Astrocyte (in vitro differentiated cells and primary cell): ENCODE measurements around the gene SH3BP2. TPM values are rescaled to one million over a fixed set of nuclear protein-coding genes. Genes with fewer than 3 reads are reported as not detected.
A peak's percentile ranks its signal among the peaks of the same experiment; 100 is the strongest.

ENCODE experiments used
- DNase-seq: peaks from one replicate; pipeline ENCODE4 v3.0.0-alpha.2; 2010; ENCODE audit warnings: low read depth
- FAIRE-seq: peaks from 2 replicates; lab custom pipeline; 2011; peaks lifted over from hg19 to GRCh38; lab: Jason Lieb, UNC
- H2AFZ ChIP-seq: 2 replicates; pipeline ENCODE4 v1.6.0; 2012; ENCODE audit warnings: low read depth, low read length, inconsistent platforms
- H3K27ac ChIP-seq: 2 replicates; pipeline ENCODE4 v1.5.1; 2011; ENCODE audit warnings: low read depth, low read length, inconsistent platforms
- H3K27me3 ChIP-seq: 2 replicates; pipeline ENCODE4 v1.6.0; 2011; ENCODE audit warnings: low read length, inconsistent platforms; ENCODE audit not compliant: insufficient read depth
- H3K36me3 ChIP-seq: 2 replicates; pipeline ENCODE4 v1.5.1; 2011; ENCODE audit warnings: low read length, inconsistent platforms; ENCODE audit not compliant: insufficient read depth
- H3K4me1 ChIP-seq: 2 replicates; pipeline ENCODE4 v1.5.1; 2011; ENCODE audit warnings: low read length, inconsistent platforms; ENCODE audit not compliant: insufficient read depth
- H3K4me2 ChIP-seq: 2 replicates; pipeline ENCODE4 v1.6.0; 2012; ENCODE audit warnings: low read length, inconsistent platforms
- H3K4me3 ChIP-seq: 2 replicates; pipeline ENCODE4 v1.5.1; 2011; ENCODE audit warnings: low read depth, mild to moderate bottlenecking, low read length, inconsistent platforms; ENCODE audit not compliant: insufficient read depth
- H3K79me2 ChIP-seq: 2 replicates; pipeline ENCODE4 v1.6.0; 2012; ENCODE audit warnings: mild to moderate bottlenecking, low read length, inconsistent platforms; ENCODE audit not compliant: insufficient read depth
- H3K9ac ChIP-seq: 2 replicates; pipeline ENCODE4 v1.6.0; 2012; ENCODE audit warnings: mild to moderate bottlenecking, low read length, inconsistent platforms
- H3K9me3 ChIP-seq: 2 replicates; pipeline ENCODE4 v1.5.1; 2012; ENCODE audit warnings: low read depth, mild to moderate bottlenecking, low read length, inconsistent platforms; ENCODE audit not compliant: insufficient read depth
- H4K20me1 ChIP-seq: 2 replicates; pipeline ENCODE4 v1.6.0; 2012; ENCODE audit warnings: low read length, inconsistent platforms; ENCODE audit not compliant: insufficient read depth
- H3K27ac Mint-ChIP-seq: one replicate; pipeline ENCODE4 v1.8.0; 2021; ENCODE audit warnings: mild to moderate bottlenecking, mixed read lengths; ENCODE audit not compliant: unreplicated experiment
- H3K27me3 Mint-ChIP-seq: one replicate; pipeline ENCODE4 v1.8.0; 2021; ENCODE audit warnings: low read depth, mixed read lengths; ENCODE audit not compliant: unreplicated experiment
- H3K36me3 Mint-ChIP-seq: one replicate; pipeline ENCODE4 v1.8.0; 2021; ENCODE audit warnings: low read depth, mixed read lengths; ENCODE audit not compliant: unreplicated experiment
- H3K4me1 Mint-ChIP-seq: one replicate; pipeline ENCODE4 v1.8.0; 2021; ENCODE audit warnings: low read depth, mixed read lengths; ENCODE audit not compliant: unreplicated experiment
- H3K4me3 Mint-ChIP-seq: one replicate; pipeline ENCODE4 v1.8.0; 2021; ENCODE audit warnings: mild to moderate bottlenecking, moderate library complexity, mixed read lengths; ENCODE audit not compliant: unreplicated experiment
- H3K9me3 Mint-ChIP-seq: one replicate; pipeline ENCODE4 v1.8.0; 2021; ENCODE audit warnings: mild to moderate bottlenecking, mixed read lengths; ENCODE audit not compliant: unreplicated experiment
- EZH2 ChIP-seq: IDR thresholded peaks from 2 replicates; pipeline ENCODE4 v1.6.1; 2012; ENCODE audit warnings: mild to moderate bottlenecking, low read length, inconsistent platforms; ENCODE audit not compliant: insufficient read depth
- total RNA-seq: library from RNA; stranded (reverse); gene quantifications from 2 replicates; pipeline ENCODE4 v1.2.1, GENCODE V29; 2021
- TF ChIP-seq, protein P1 (sequence below): IDR thresholded peaks from 2 replicates; pipeline ENCODE4 v1.5.1; 2011; ENCODE audit warnings: low read depth, mild to moderate bottlenecking, inconsistent platforms, low read length, moderate library complexity; ENCODE audit not compliant: insufficient read depth

Gene SH3BP2
- total RNA-seq, 1 donor from 2014 or later, result 33.7 TPM

DNA sequence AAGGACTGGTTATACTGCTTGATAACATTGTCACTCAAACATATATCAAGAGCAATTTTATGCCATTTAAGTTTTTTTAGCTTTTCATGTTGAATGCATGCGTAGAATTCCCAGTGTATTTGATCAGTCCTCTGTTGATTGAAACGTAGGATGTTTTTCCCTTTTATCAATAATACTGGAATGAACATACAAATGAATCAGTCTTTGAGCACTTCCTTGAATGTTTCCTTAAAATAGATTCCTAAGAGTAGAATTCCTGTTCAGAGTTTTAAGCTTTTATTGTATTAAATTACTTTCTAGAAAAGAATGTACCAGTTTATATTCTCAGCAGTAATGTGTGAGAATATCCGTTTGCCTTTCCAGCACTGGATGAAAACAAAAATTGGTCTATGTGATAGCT is 88.5 kb downstream of the SH3BP2 start:
- Mint-ChIP-seq H3K27me3 (no peaks in the 10 kb centered on the region), H3K27ac (no peak overlapping the region), H3K9me3 (no peaks in the 10 kb centered on the region), H3K36me3 (peaks cover 39% of the 10 kb centered on the region), H3K4me1 (peaks cover 11% of the 10 kb centered on the region), H3K4me3 (no peak overlapping the region)
- peak overlapping the region; percentile 16 for H3K4me2 ChIP-seq
- DNase-seq, result no peak
- TF ChIP-seq, protein P1, sequence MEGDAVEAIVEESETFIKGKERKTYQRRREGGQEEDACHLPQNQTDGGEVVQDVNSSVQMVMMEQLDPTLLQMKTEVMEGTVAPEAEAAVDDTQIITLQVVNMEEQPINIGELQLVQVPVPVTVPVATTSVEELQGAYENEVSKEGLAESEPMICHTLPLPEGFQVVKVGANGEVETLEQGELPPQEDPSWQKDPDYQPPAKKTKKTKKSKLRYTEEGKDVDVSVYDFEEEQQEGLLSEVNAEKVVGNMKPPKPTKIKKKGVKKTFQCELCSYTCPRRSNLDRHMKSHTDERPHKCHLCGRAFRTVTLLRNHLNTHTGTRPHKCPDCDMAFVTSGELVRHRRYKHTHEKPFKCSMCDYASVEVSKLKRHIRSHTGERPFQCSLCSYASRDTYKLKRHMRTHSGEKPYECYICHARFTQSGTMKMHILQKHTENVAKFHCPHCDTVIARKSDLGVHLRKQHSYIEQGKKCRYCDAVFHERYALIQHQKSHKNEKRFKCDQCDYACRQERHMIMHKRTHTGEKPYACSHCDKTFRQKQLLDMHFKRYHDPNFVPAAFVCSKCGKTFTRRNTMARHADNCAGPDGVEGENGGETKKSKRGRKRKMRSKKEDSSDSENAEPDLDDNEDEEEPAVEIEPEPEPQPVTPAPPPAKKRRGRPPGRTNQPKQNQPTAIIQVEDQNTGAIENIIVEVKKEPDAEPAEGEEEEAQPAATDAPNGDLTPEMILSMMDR, result no peak
- TF ChIP-seq EZH2, result no peak
- peaks cover 49% of the 10 kb centered on the region for H3K79me2 ChIP-seq
- no peaks in the 10 kb centered on the region for H3K27me3 ChIP-seq
- H3K36me3 ChIP-seq, result peaks cover 21% of the 10 kb centered on the region
- H3K4me3 ChIP-seq, result no peak overlapping the region
- peaks cover 42% of the 10 kb centered on the region for H4K20me1 ChIP-seq
- no peak for FAIRE-seq
- no peaks in the 10 kb centered on the region for H3K4me1 ChIP-seq
- H3K9ac ChIP-seq, result peak overlapping the region; percentile 0
- no peaks in the 10 kb centered on the region for H3K9me3 ChIP-seq
- H2AFZ ChIP-seq, result no peak overlapping the region
- H3K27ac ChIP-seq, result peak overlapping the region; percentile 18

DNA sequence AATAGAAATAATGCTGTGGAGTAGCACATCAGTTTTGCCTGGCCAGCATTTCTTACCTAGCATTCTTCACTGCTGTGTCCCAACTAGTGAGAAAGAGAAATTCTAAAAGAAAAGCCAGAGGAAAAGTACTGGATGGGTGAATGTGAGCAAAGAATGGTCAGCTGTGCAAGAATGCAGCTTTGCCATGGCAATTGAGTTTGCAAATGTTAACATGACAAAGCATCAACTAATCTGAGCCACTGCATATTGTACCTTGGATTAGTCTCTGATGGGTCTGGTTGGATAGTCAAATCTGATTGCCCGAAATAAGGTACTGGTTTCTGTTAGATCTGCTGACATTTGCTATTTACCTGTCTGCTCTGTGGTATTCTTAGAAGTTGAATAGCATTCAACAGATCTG is 89.5 kb downstream of the SH3BP2 start:
- H3K27ac ChIP-seq, result no peak overlapping the region
- TF ChIP-seq, protein P1, result no peak
- no peak for TF ChIP-seq EZH2
- H3K4me3 Mint-ChIP-seq, result no peak overlapping the region
- H3K79me2 ChIP-seq, result peaks cover 48% of the 10 kb centered on the region
- no peak for DNase-seq
- H3K4me1 ChIP-seq, result no peaks in the 10 kb centered on the region
- no peak overlapping the region for H3K4me3 ChIP-seq
- H4K20me1 ChIP-seq, result peaks cover 44% of the 10 kb centered on the region
- H3K36me3 ChIP-seq, result peaks cover 26% of the 10 kb centered on the region
- no peaks in the 10 kb centered on the region for H3K27me3 Mint-ChIP-seq
- peaks cover 11% of the 10 kb centered on the region for H3K4me1 Mint-ChIP-seq
- H3K9me3 ChIP-seq, result no peaks in the 10 kb centered on the region
- H3K36me3 Mint-ChIP-seq, result peaks cover 32% of the 10 kb centered on the region
- peak overlapping the region; percentile 75 for H3K27ac Mint-ChIP-seq
- no peaks in the 10 kb centered on the region for H3K27me3 ChIP-seq
- H3K9me3 Mint-ChIP-seq, result no peaks in the 10 kb centered on the region
- no peak overlapping the region for H3K4me2 ChIP-seq
- no peak for FAIRE-seq
- H2AFZ ChIP-seq, result no peak overlapping the region
- H3K9ac ChIP-seq, result peak overlapping the region; percentile 0

DNA sequence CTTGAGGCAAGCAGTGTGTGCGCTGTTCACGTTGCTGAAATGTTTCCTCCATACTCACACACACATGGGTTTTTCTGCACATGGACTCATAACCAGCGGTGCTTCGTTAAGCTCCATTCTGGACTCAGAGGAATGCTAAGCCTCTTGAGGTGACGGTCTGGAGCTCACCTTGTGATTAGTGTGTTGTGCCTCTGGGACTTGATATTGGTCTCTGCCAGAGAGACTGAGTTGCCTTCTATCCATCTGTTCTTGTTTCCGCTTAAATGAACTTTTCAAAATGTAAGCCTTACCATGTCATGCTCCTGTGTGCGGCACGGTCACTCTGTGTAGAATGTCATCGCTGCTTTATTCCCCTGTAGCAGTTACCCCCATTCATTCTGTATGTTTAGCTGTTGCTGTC is 93.3 kb downstream of the SH3BP2 start:
- Mint-ChIP-seq H3K36me3 (peaks cover 16% of the 10 kb centered on the region), H3K27ac (no peak overlapping the region), H3K27me3 (no peaks in the 10 kb centered on the region), H3K9me3 (no peaks in the 10 kb centered on the region), H3K4me3 (no peak overlapping the region), H3K4me1 (peaks cover 11% of the 10 kb centered on the region)
- H3K27ac ChIP-seq, result no peak overlapping the region
- peaks cover 24% of the 10 kb centered on the region for H3K36me3 ChIP-seq
- TF ChIP-seq EZH2, result no peak
- TF ChIP-seq, protein P1, result no peak
- H3K4me1 ChIP-seq, result peaks cover 1% of the 10 kb centered on the region
- FAIRE-seq (no peak), DNase-seq (no peak)
- H3K4me3 ChIP-seq, result no peak overlapping the region
- H3K9ac ChIP-seq, result no peak overlapping the region
- H4K20me1 ChIP-seq, result peaks cover 25% of the 10 kb centered on the region
- no peaks in the 10 kb centered on the region for H3K9me3 ChIP-seq
- no peaks in the 10 kb centered on the region for H3K27me3 ChIP-seq
- no peak overlapping the region for H3K4me2 ChIP-seq
- peaks cover 35% of the 10 kb centered on the region for H3K79me2 ChIP-seq
- H2AFZ ChIP-seq, result no peak overlapping the region
